ENCODE measurements around the gene ALG2. TPM values are rescaled to one million over a fixed set of nuclear protein-coding genes. Genes with fewer than 3 reads are reported as not detected.

Gene ALG2
- total and polyA plus RNA-seq, 2 of the 13 experiments (the other 11 are each of a cell fraction or from before 2014, with no cell fraction given): 46.2 to 49.0 TPM

GRCh38 chr9:99189186-99189585 is 32.6 kb downstream of the ALG2 start (continued):
- TF ChIP-seq PRDM10 (CRISPR knock-in tag; IDR thresholded peaks at IDR 0.05; ENCODE audit: low read depth): no peak
- TF ChIP-seq RFX1 (IDR thresholded peaks at IDR 0.05): no peak
- TF ChIP-seq ZNF569 (CRISPR knock-in tag; IDR thresholded peaks at IDR 0.05; ENCODE audit: borderline replicate concordance): no peak
- TF ChIP-seq ZNF143 (CRISPR knock-in tag; IDR thresholded peaks at IDR 0.05): no peak
- no peak for TF ChIP-seq HMGXB3 (CRISPR knock-in tag; IDR thresholded peaks at IDR 0.05; ENCODE audit: borderline replicate concordance)
- no peak for TF ChIP-seq TAF1 (CRISPR knock-in tag; IDR thresholded peaks at IDR 0.05)
- no peak for TF ChIP-seq ZNF816 (CRISPR knock-in tag; IDR thresholded peaks at IDR 0.05; ENCODE audit: borderline replicate concordance)

Measured in HepG2 (cell line).